WTC11 (cell line): ENCODE results near the gene NDUFV3. TPM values are rescaled to one million over a fixed set of nuclear protein-coding genes. Genes with fewer than 3 reads are reported as not detected.
A peak's percentile ranks its signal among the peaks of the same experiment; 100 is the strongest.
"Not testable (repeated sequence)": the region's sequence is repeated elsewhere in the genome, so short reads cannot be mapped to it uniquely, and the experiment has no call there.

Experiments used
- ATAC-seq: fragments of 200-7000 bp; cut with Tn5 transposase; 2 replicates; pipeline ENCODE4 v1.10.0; 2021; ENCODE audit warnings: mild to moderate bottlenecking, moderate library complexity
- CTCF ChIA-PET: fragments of 300-600 bp; sonication (Branson Sonifier 250); formaldehyde crosslinking; loops from one replicate; lab custom pipeline; 2021; ENCODE audit warnings: antibody characterized with exemption; lab: Charles Lee
- POLR2A ChIA-PET: fragments of 350-600 bp; sonication (Branson Sonifier 250); formaldehyde crosslinking; loops from one replicate; lab custom pipeline; 2021; ENCODE audit warnings: antibody characterized with exemption; lab: Charles Lee
- DNase-seq: peaks from one replicate; pipeline ENCODE4 v3.0.0; 2021; ENCODE audit warnings: low spot score
- H3K27ac Mint-ChIP-seq: 2 replicates; pipeline ENCODE4 v1.8.0; 2021; ENCODE audit warnings: mixed read lengths
- H3K27me3 Mint-ChIP-seq: 2 replicates; pipeline ENCODE4 v1.8.0; 2021; ENCODE audit warnings: low read depth, mild to moderate bottlenecking, moderate library complexity, mixed read lengths
- H3K36me3 Mint-ChIP-seq: 2 replicates; pipeline ENCODE4 v1.8.0; 2021; ENCODE audit warnings: mixed read lengths
- H3K4me1 Mint-ChIP-seq: 2 replicates; pipeline ENCODE4 v1.8.0; 2022; ENCODE audit warnings: mixed read lengths
- H3K4me3 Mint-ChIP-seq: 2 replicates; pipeline ENCODE4 v1.8.0; 2021; ENCODE audit warnings: mild to moderate bottlenecking, moderate library complexity, mixed read lengths
- H3K9me3 Mint-ChIP-seq: 2 replicates; pipeline ENCODE4 v1.8.0; 2021; ENCODE audit warnings: mixed read lengths
- AFF4 ChIP-seq: sonication (generic); formaldehyde crosslinking; IDR thresholded peaks from 2 replicates; pipeline ENCODE4 v1.8.1; 2023; ENCODE audit warnings: mild to moderate bottlenecking, missing genetic modification reagents, borderline replicate concordance
- ATF6 ChIP-seq: sonication (generic); formaldehyde crosslinking; IDR thresholded peaks from 2 replicates; pipeline ENCODE4 v1.8.1; 2023; ENCODE audit warnings: mild to moderate bottlenecking, missing genetic modification reagents
- GRHL2 ChIP-seq: fragments of 250-450 bp; sonication (Bioruptor Pico); IDR thresholded peaks from 2 replicates; pipeline ENCODE4 v1.8.0; 2022; ENCODE audit warnings: mild to moderate bottlenecking, moderate library complexity; ENCODE audit not compliant: insufficient replicate concordance, severe bottlenecking
- GTF2I ChIP-seq: fragments of 250-450 bp; sonication (Bioruptor Pico); conservative IDR thresholded peaks from 2 replicates; pipeline ENCODE4 v1.4.0; 2021; ENCODE audit warnings: mild to moderate bottlenecking
- MAX ChIP-seq: sonication (generic); formaldehyde crosslinking; IDR thresholded peaks from 2 replicates; pipeline ENCODE4 v1.8.0; 2022; ENCODE audit warnings: mild to moderate bottlenecking, missing genetic modification reagents
- MYBL2 ChIP-seq: sonication (generic); formaldehyde crosslinking; IDR thresholded peaks from 2 replicates; pipeline ENCODE4 v1.8.1; 2023; ENCODE audit warnings: mild to moderate bottlenecking, moderate library complexity, missing genetic modification reagents
- SP1 ChIP-seq: sonication (generic); formaldehyde crosslinking; conservative IDR thresholded peaks from 2 replicates; pipeline ENCODE4 v1.8.1; 2022; ENCODE audit warnings: missing genetic modification reagents
- TEAD1 ChIP-seq: sonication (generic); formaldehyde crosslinking; IDR thresholded peaks from 2 replicates; pipeline ENCODE4 v1.8.0; 2022; ENCODE audit warnings: mild to moderate bottlenecking, missing genetic modification reagents
- ZNF396 ChIP-seq: fragments of 250-450 bp; sonication (Bioruptor Pico); IDR thresholded peaks from 2 replicates; pipeline ENCODE4 v1.8.0; 2021; ENCODE audit warnings: mild to moderate bottlenecking, moderate library complexity, borderline replicate concordance
- ZNF423 ChIP-seq: fragments of 250-450 bp; sonication (Bioruptor Pico); IDR thresholded peaks from 2 replicates; pipeline ENCODE4 v2.1.2; 2022; ENCODE audit warnings: mild to moderate bottlenecking, moderate library complexity
- ZNF532 ChIP-seq: fragments of 250-450 bp; sonication (Bioruptor Pico); IDR thresholded peaks from 2 replicates; pipeline ENCODE4 v1.9.0; 2021; ENCODE audit warnings: mild to moderate bottlenecking, borderline replicate concordance
- ZSCAN18 ChIP-seq: fragments of 250-450 bp; sonication (Bioruptor Pico); IDR thresholded peaks from 2 replicates; pipeline ENCODE4 v2.1.2; 2022; ENCODE audit warnings: mild to moderate bottlenecking, moderate library complexity
- total RNA-seq: library from RNA; stranded (reverse); gene quantifications from 3 replicates; pipeline ENCODE4 v1.2.3, GENCODE V29; 2021

NDUFV3 gene
- total RNA-seq, 1 experiment from 2014 or later = 28.5 TPM

GRCh38 chr21:42956824-42957630 lies 63.9 kb downstream of the NDUFV3 start:
- peak; percentile 32; the same call in 1 of the 2 replicates for TF ChIP-seq SP1 (CRISPR knock-in tag)
- TF ChIP-seq GTF2I (CRISPR knock-in tag) = peak; percentile 69; the same call in 1 of the 2 replicates
- TF ChIP-seq ZNF396 (CRISPR knock-in tag) = peak; percentile 65; the same call in 1 of the 2 replicates
- TF ChIP-seq MAX (CRISPR knock-in tag) = 0 out of 2 replicates have a peak, but pooled peaks have one; percentile 8
- TF ChIP-seq AFF4 (CRISPR knock-in tag) = 0 out of 2 replicates have a peak, but pooled peaks have one; percentile 66
- peak; percentile 84; the same call in 1 of the 2 replicates for TF ChIP-seq ZSCAN18 (CRISPR knock-in tag)
- peak; percentile 30; the same call in 1 of the 2 replicates for TF ChIP-seq TEAD1 (CRISPR knock-in tag)
- TF ChIP-seq ZNF423 (CRISPR knock-in tag) = peak; percentile 28
- no peak for TF ChIP-seq ATF6
- no peak for TF ChIP-seq MYBL2 (CRISPR knock-in tag)
- no peak for TF ChIP-seq GRHL2
- 0 out of 2 replicates have a peak, but pooled peaks have one; percentile 50 for TF ChIP-seq ZNF532 (CRISPR knock-in tag)
- TF ChIP-seq, all 79 proteins: peak for 9
- H3K4me3 Mint-ChIP-seq = no peak overlapping the region
- ATAC-seq (peak; percentile 84), DNase-seq (peak; percentile 62)
- H3K36me3 Mint-ChIP-seq = no peaks in the 10 kb centered on the region
- no peaks in the 10 kb centered on the region for H3K27me3 Mint-ChIP-seq
- H3K27ac Mint-ChIP-seq = peak overlapping the region; percentile 99
- peaks cover 3% of the 10 kb centered on the region; the same call in 1 of the 2 replicates for H3K9me3 Mint-ChIP-seq
- peaks cover 65% of the 10 kb centered on the region for H3K4me1 Mint-ChIP-seq
- ChIA-PET POLR2A (interaction anchor here (1.1 kb wide), 1 partner anchor 9 kb away, joined by 7 read pairs; no protein-coding TSS in a partner anchor), CTCF (interaction anchor here (0.7 to 1.2 kb wide), 4 partner anchors 27 to 730 kb away, joined by 3 to 5 read pairs (median 3); no protein-coding TSS in a partner anchor)

GRCh38 chr21:42958122-42958521 lies 65.0 kb downstream of the NDUFV3 start:
- not testable (repeated sequence) for ATAC-seq
- POLR2A ChIA-PET = interaction anchor here (1.0 to 2.1 kb wide), 3 partner anchors 15 to 24 kb away, joined by 3 to 9 read pairs (median 9); no protein-coding TSS in a partner anchor

More at GRCh38 chr21:42958122-42958521, 65.0 kb downstream of the NDUFV3 start:
- H3K9me3 Mint-ChIP-seq, H3K4me3 Mint-ChIP-seq, DNase-seq, CTCF ChIA-PET, H3K27me3 Mint-ChIP-seq, H3K36me3 Mint-ChIP-seq: not testable (repeated sequence)
- Mint-ChIP-seq H3K4me1 (peaks cover 73% of the 10 kb centered on the region), H3K27ac (peak overlapping the region; percentile 99)
